ENCODE data around the gene TOMM6.
"Not testable (repeated sequence)": the region's sequence is repeated elsewhere in the genome, so short reads cannot be mapped to it uniquely, and the experiment has no call there.

Gene TOMM6

DNA sequence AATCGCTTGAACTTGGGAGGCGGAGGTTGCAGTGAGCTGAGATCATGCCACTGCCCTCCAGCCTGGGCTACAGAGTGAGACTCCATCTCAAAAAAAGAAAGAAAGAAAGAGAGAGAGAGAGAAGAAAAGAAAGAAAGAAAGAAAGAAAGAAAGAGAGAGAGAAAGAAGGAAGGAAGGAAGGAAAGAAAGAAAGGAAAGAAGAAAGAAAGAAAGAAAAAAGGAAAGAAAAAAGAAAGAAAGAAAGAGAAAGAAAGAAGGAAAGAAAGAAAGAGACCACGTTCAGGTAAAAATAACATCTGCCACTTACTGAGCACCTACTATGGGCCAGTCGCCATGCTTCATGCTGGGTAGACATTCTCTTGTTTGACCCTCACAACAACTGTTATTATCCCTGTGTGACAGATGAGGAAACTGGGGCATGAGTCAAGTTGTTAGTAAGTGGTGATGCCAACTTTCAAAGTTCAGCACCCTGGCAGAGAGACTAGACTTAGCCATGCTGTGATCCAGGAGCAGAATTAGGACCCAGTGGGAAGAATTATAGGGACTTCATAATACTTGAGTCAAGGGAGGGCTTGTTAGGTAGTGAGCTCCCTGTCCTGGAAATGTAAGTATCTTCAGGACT is 21.3 kb upstream of the TOMM6 start:
- not testable (repeated sequence) for FAIRE-seq

DNA sequence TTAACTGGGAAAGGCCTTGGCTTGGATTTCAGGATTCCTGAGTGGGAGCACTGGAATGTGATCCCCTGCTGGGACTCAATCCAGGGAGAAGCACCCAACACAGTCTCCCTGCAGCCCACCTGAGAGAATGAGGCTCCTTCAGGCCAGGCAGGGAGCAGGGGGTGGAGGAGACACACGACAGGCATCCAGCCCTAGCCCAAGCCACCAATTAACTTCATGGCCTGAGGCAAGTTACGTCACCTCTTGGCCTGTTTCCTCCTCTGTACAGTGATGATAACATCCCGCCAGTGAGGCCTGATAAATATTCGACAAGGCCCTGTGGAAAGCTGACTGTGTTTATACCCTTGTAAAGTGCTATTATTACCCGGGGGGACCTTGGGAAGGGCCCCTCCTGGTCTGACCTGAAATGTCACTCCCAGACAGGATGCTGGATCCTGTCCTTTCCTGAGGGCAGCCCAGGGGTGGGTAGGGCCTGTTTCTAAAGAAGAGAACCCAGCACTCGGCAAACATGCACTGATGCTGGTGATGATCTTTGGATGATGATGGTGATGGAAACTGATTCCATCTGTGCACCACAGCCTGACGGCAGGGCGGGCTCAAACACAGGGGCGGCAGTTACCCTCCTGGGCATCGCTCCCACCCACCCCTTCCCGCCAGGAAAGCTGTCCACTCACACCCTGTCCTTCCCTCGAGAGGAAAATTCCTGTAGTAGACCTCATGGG is 20.2 kb upstream of the TOMM6 start:
- no peak for FAIRE-seq

GRCh38 chr6:41768545-41769308 is 18.8 kb upstream of the TOMM6 start:
- no peak for FAIRE-seq

GRCh38 chr6:41769376-41769775 is 18.1 kb upstream of the TOMM6 start:
- no peak for FAIRE-seq

- FAIRE-seq: no peak
These were observed 17.0 kb upstream of the TOMM6 start for GRCh38 chr6:41770381-41771057.

GRCh38 chr6:41771058-41771983 is 16.2 kb upstream of the TOMM6 start:
- FAIRE-seq: no peak

- no peak for FAIRE-seq
These were observed 12.7 kb upstream of the TOMM6 start for GRCh38 chr6:41774841-41775240.

GRCh38 chr6:41775293-41775882 is 12.1 kb upstream of the TOMM6 start:
- no peak for FAIRE-seq

GRCh38 chr6:41777551-41778285 is 9.8 kb upstream of the TOMM6 start:
- no peak for FAIRE-seq

GRCh38 chr6:41778895-41779294 is 8.6 kb upstream of the TOMM6 start:
- no peak for FAIRE-seq

DNA sequence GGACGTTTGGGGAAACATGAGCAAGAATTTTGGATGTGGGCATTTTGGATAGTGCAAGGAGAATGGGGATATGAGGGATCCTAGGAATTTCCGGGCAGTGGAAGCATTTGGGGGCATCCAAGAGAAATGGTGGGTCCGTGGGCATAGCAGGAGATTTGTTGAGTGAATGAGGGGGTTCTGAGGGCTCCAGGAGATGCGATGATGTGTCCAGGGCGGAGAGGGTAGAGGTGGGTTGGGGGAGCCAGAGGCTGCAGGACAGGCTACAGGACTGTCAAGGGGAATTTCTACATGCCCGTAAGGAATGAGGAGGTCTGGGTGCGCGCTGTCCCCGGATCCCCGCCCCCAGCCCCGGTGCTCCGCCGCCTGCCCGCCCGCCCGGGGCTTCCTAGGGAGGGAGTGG is 8.2 kb upstream of the TOMM6 start:
- no peak for FAIRE-seq

- FAIRE-seq: no peak
These were observed 7.5 kb upstream of the TOMM6 start, which contains the start of gene FRS3 for GRCh38 chr6:41779788-41780550. Gene FRS3 (minus strand): TSS chr6:41779900. CDS start chr6:41776987, 2,913 bp downstream.

- no peak for FAIRE-seq
These were observed 6.7 kb upstream of the TOMM6 start, which contains the start of gene PRICKLE4 for GRCh38 chr6:41780551-41781365. Gene PRICKLE4 (plus strand): TSS chr6:41780782. CDS start chr6:41783474, 2,692 bp downstream.

DNA sequence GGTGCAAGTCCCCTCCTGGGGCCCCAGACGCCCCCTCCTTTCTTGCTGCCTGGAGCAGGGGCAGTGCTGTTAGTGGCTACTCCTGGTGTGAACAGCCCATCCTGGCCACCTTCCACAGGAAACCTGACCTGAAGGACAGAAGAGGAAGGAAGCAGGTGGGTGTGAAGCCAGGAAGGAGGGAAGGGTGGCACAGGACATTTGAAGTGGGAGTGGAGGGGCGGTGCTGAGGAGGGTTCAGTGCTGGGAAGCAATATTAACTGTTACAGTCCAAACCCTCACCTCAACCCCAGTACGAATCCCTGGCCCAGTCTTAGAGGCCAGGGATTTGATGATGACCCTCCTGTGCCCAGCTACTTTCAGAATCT is 6.1 kb upstream of the TOMM6 start:
- FAIRE-seq: no peak

DNA sequence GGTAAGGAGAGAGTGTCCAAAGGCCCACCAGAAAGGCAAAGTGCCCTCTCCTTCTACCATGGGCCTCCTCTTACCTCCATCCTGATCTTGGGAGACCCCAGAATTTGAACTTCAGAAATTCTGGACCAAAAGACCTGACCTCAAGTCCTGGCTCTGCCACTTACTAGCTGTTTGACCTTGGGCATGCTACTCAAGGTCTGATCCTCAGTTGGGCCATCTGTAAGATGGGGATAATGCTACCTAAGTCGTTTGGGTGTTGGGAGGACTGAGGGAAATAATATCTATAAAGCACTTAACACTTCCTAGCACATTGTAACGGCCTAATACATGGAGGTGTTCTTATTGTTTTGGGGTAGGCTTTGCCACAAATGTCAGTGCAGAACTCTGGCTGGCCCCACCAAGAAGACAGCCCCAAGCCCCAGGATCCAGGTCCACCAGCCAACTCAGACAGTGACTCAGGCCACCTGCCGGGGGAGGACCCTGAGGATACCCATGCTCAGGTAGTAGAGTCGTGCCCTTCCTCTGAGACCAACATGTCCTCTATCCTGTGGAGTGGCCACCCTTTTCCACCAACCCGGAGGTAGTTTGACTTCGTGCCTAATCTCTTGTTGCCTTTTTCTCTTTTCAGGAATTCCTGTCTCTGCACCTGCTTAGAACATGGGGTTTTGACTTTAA is 4.3 kb upstream of the TOMM6 start:
- FAIRE-seq: no peak

GRCh38 chr6:41784581-41785171 is 2.8 kb upstream of the TOMM6 start:
- no peak for FAIRE-seq

DNA sequence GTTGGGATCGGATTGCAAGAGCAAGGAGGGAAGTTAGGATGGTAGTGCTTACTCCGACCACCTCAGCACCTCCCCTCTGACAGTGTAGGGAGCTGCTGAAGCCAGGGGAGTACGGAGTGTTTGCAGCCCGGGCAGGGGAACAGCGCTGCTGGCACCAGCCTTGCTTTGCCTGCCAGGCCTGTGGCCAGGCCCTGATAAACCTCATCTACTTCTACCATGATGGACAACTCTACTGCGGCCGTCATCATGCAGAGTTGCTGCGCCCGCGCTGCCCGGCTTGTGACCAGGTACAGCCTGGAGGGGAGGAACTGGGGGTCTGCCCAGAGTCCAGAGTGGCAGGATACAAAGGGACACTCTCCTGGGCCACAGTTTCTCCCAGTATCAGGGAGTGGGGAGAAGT is 2.2 kb upstream of the TOMM6 start:
- FAIRE-seq: no peak
